Natural killer cell (primary cell): ENCODE results near the gene KIAA1328. TPM values are rescaled to one million over a fixed set of nuclear protein-coding genes. Genes with fewer than 3 reads are reported as not detected.

ENCODE experiments used
- ATAC-seq, 3 donors: fragments of 150-1000 bp in 2 of 3; fragments of 200-7000 bp in 1 of 3; cut with Tn5 transposase; 1 replicate in 1 of 3; 2 replicates in 2 of 3; pipeline ENCODE4 v1.10.0; 2021; ENCODE audit warnings: mild to moderate bottlenecking in 2 of 3, moderate library complexity in 2 of 3
- DNase-seq, 2 donors: peaks; one replicate each; pipeline versions ENCODE4 v3.0.0 to v3.0.0-alpha.2; 2013 to 2021; ENCODE audit warnings: mixed read lengths in 1 of 2
- H3K27ac ChIP-seq: one replicate; pipeline ENCODE4 v1.5.1; 2013; ENCODE audit warnings: mild to moderate bottlenecking, low read length
- H3K27me3 ChIP-seq: one replicate; pipeline ENCODE4 v1.6.1; 2013; ENCODE audit warnings: low read length; ENCODE audit not compliant: control insufficient read depth, insufficient read depth
- H3K36me3 ChIP-seq: one replicate; pipeline ENCODE4 v1.6.1; 2013; ENCODE audit warnings: low read length; ENCODE audit not compliant: control insufficient read depth, insufficient read depth
- H3K4me1 ChIP-seq: one replicate; pipeline ENCODE4 v1.6.1; 2013; ENCODE audit warnings: low read length; ENCODE audit not compliant: control insufficient read depth, insufficient read depth
- H3K4me3 ChIP-seq: one replicate; pipeline ENCODE4 v1.5.1; 2013; ENCODE audit warnings: low read length
- H3K9me3 ChIP-seq: one replicate; pipeline ENCODE4 v1.6.1; 2013; ENCODE audit warnings: low read length; ENCODE audit not compliant: control insufficient read depth, insufficient read depth
- H3K27ac Mint-ChIP-seq, 2 donors: one replicate each; pipeline ENCODE4 v1.8.0; 2022; ENCODE audit warnings: mild to moderate bottlenecking in 2 of 2, mixed read lengths in 2 of 2, moderate library complexity in 1 of 2
- H3K27me3 Mint-ChIP-seq, 2 donors: one replicate each; pipeline ENCODE4 v1.8.0; 2022; ENCODE audit warnings: low read depth in 2 of 2, mixed read lengths in 2 of 2
- H3K36me3 Mint-ChIP-seq: one replicate; pipeline ENCODE4 v1.8.0; 2022; ENCODE audit warnings: mixed read lengths
- H3K4me1 Mint-ChIP-seq, 2 donors: one replicate each; pipeline ENCODE4 v1.8.0; 2022; ENCODE audit warnings: mixed read lengths in 2 of 2
- H3K4me3 Mint-ChIP-seq: one replicate; pipeline ENCODE4 v1.8.0; 2022; ENCODE audit warnings: mild to moderate bottlenecking, moderate library complexity, mixed read lengths
- H3K9me3 Mint-ChIP-seq, 2 donors: one replicate each; pipeline ENCODE4 v1.8.0; 2022; ENCODE audit warnings: mixed read lengths in 2 of 2
- WGBS: methylation state at CpG from one replicate; pipeline ENCODE4 v1.1.7; 2013; ENCODE audit warnings: missing lambda C conversion rate; ENCODE audit not compliant: insufficient coverage; 5-methylcytosine and 5-hydroxymethylcytosine counted together
- intact Hi-C: fragments of 100-400 bp; cut with micrococcal nuclease; formaldehyde crosslinking; loops from one replicate; pipeline ENCODE4 v1.14.2; 2022
- total RNA-seq, 4 donors: library from RNA; stranded (reverse); fragments of 120-200 nt in 1 of 4; gene quantifications; one replicate each; pipeline versions ENCODE4 v1.2.3 to v1.2.4, GENCODE V29; 2013 to 2022
- TF ChIP-seq, protein P1 (sequence below): fragments of 200-600 bp; IDR thresholded peaks from one replicate; pipeline ENCODE4 v1.8.0; 2022; ENCODE audit warnings: antibody characterized with exemption

The KIAA1328 gene
- total RNA-seq, 3 donors from 2014 or later (not counting 1 experiment from before 2014, with no cell fraction given) = 12.3 to 14.3 (median 13.2) TPM

- DNase-seq = no peak
- Mint-ChIP-seq H3K9me3 (peaks cover 13% of the 10 kb centered on the region in 2 donors), H3K27ac (no peak overlapping the region), H3K4me1 (no peaks in the 10 kb centered on the region), H3K4me3 (no peak overlapping the region), H3K36me3 (peaks cover 19% of the 10 kb centered on the region), H3K27me3 (no peaks in the 10 kb centered on the region)
- TF ChIP-seq, protein P1, sequence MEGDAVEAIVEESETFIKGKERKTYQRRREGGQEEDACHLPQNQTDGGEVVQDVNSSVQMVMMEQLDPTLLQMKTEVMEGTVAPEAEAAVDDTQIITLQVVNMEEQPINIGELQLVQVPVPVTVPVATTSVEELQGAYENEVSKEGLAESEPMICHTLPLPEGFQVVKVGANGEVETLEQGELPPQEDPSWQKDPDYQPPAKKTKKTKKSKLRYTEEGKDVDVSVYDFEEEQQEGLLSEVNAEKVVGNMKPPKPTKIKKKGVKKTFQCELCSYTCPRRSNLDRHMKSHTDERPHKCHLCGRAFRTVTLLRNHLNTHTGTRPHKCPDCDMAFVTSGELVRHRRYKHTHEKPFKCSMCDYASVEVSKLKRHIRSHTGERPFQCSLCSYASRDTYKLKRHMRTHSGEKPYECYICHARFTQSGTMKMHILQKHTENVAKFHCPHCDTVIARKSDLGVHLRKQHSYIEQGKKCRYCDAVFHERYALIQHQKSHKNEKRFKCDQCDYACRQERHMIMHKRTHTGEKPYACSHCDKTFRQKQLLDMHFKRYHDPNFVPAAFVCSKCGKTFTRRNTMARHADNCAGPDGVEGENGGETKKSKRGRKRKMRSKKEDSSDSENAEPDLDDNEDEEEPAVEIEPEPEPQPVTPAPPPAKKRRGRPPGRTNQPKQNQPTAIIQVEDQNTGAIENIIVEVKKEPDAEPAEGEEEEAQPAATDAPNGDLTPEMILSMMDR = no peak
- Histone ChIP-seq H3K27me3 (no peaks in the 10 kb centered on the region), H3K4me1 (no peaks in the 10 kb centered on the region), H3K9me3 (peaks cover 9% of the 10 kb centered on the region), H3K36me3 (no peaks in the 10 kb centered on the region), H3K27ac (no peak overlapping the region), H3K4me3 (no peak overlapping the region)
- intact Hi-C loops = no loop called here
- 93% methylated on average over 2 of the region's 2 CpGs for WGBS
- ATAC-seq = no peak
These were observed 370.8 kb downstream of the KIAA1328 start for GRCh38 chr18:37199741-37200140.

DNA sequence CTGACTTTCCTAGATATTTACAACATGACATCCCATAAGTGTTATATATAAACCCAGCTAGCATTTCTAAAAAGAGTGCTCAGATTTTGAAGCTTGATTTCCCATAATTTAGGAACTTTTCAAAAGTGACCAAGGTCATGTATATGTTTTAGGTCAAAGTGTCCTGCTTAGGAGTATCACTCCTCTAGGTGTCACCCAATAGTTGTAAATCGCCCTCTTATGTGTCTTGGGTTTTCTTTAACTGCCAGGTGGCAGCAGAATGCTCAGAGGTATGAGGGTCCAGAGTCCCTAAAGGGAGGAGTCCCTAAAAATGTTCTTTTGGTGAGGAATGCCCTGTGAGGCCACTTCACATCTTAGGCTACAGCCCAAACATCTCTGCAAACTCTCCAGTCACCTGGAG is 378.4 kb downstream of the KIAA1328 start:
- H3K27me3 Mint-ChIP-seq = no peaks in the 10 kb centered on the region
- H3K36me3 Mint-ChIP-seq = no peaks in the 10 kb centered on the region

GRCh38 chr18:37210781-37211180 is 381.9 kb downstream of the KIAA1328 start:
- DNase-seq (no peak), ATAC-seq (no peak)
- Histone ChIP-seq H3K4me1 (no peaks in the 10 kb centered on the region), H3K9me3 (no peaks in the 10 kb centered on the region), H3K4me3 (no peak overlapping the region), H3K36me3 (no peaks in the 10 kb centered on the region), H3K27me3 (no peaks in the 10 kb centered on the region), H3K27ac (no peak overlapping the region)
- intact Hi-C loops = no loop called here
- no CpG with 5 or more reads among the region's 1 CpG for WGBS
- H3K36me3 Mint-ChIP-seq = no peaks in the 10 kb centered on the region
- no peak overlapping the region for H3K27ac Mint-ChIP-seq
- no peak overlapping the region for H3K4me3 Mint-ChIP-seq
- TF ChIP-seq, protein P1 = no peak
- no peaks in the 10 kb centered on the region for H3K4me1 Mint-ChIP-seq
- peaks cover 5 to 9% of the 10 kb centered on the region in 2 donors for H3K9me3 Mint-ChIP-seq
- no peaks in the 10 kb centered on the region for H3K27me3 Mint-ChIP-seq

More for the DNA sequence above, 378.4 kb downstream of the KIAA1328 start:
- Mint-ChIP-seq H3K4me1 (no peaks in the 10 kb centered on the region), H3K9me3 (peaks cover 5% of the 10 kb centered on the region in 2 donors), H3K27ac (no peak overlapping the region), H3K4me3 (no peak overlapping the region)
- Histone ChIP-seq H3K9me3 (peaks cover 6% of the 10 kb centered on the region), H3K4me3 (no peak overlapping the region), H3K27ac (no peak overlapping the region), H3K4me1 (no peaks in the 10 kb centered on the region), H3K36me3 (no peaks in the 10 kb centered on the region), H3K27me3 (no peaks in the 10 kb centered on the region)
- WGBS = 80% methylated on average over 1 of the region's 1 CpG
- DNase-seq = no peak
- ATAC-seq = no peak
- TF ChIP-seq, protein P1 = no peak
- intact Hi-C loops = no loop called here

DNA sequence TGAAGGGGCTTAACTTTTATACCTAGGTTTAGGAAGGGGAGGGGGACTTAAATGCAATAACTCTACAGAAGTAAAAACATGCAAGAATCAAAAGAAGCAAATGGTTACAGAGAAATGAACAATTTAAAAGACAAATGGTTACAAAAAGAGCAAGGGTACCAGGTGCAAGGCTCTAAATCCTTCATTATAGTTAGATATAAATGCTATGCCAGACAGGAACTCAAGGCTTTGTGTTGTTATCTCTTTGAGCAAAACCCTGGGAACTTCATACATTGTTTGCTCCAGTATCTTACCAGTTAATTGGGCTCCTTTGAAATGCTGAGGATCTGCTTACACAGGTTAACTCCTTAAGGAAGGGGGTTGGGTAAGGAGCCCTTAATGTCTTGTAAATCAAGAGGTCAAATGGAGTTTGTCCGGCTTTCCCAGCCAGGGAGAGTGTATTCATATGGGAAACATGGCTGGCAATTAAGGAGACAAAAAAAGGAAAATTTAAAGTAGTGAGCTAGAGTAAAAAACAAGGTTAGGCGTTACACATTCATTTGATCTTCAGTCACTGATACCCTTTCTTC is 389.2 kb downstream of the KIAA1328 start:
- no peak overlapping the region for H3K4me3 ChIP-seq
- no peaks in the 10 kb centered on the region for H3K36me3 Mint-ChIP-seq
- no peaks in the 10 kb centered on the region for H3K4me1 ChIP-seq
- DNase-seq (no peak), ATAC-seq (no peak)
- H3K27me3 Mint-ChIP-seq = no peaks in the 10 kb centered on the region
- no peak overlapping the region for H3K27ac ChIP-seq
- no peaks in the 10 kb centered on the region for H3K9me3 ChIP-seq
- H3K4me1 Mint-ChIP-seq = no peaks in the 10 kb centered on the region
- no peak overlapping the region for H3K27ac Mint-ChIP-seq
- no peak overlapping the region for H3K4me3 Mint-ChIP-seq
- H3K9me3 Mint-ChIP-seq = peaks cover 0 to 20% of the 10 kb centered on the region in 2 donors
- no peaks in the 10 kb centered on the region for H3K27me3 ChIP-seq
- WGBS = 85% methylated on average over 2 of the region's 2 CpGs
- no peaks in the 10 kb centered on the region for H3K36me3 ChIP-seq
- intact Hi-C loops = no loop called here
- TF ChIP-seq, protein P1 = no peak
